ENCODE results near the gene PRRC2C.
"Not testable (repeated sequence)": the region's sequence is repeated elsewhere in the genome, so short reads cannot be mapped to it uniquely, and the experiment has no call there.

Gene PRRC2C

GRCh38 chr1:171590022-171590421 lies 104.7 kb downstream of the PRRC2C start:
- no peak for DNase-seq

- no peak for DNase-seq
These were observed 110.0 kb downstream of the PRRC2C start for GRCh38 chr1:171595324-171595723.

- no peak for DNase-seq
These were observed 110.8 kb downstream of the PRRC2C start for GRCh38 chr1:171596119-171596518.

- DNase-seq, result no peak
These were observed 111.4 kb downstream of the PRRC2C start for GRCh38 chr1:171596705-171597104.

- DNase-seq, result no peak
These were observed 111.9 kb downstream of the PRRC2C start for GRCh38 chr1:171597203-171597602.

GRCh38 chr1:171600310-171600709 lies 115.0 kb downstream of the PRRC2C start:
- not testable (repeated sequence) for DNase-seq

- no peak for DNase-seq
These were observed 115.5 kb downstream of the PRRC2C start for GRCh38 chr1:171600862-171601261.

GRCh38 chr1:171603042-171603441 lies 117.7 kb downstream of the PRRC2C start:
- DNase-seq, result not testable (repeated sequence)

GRCh38 chr1:171606402-171606941 lies 121.1 kb downstream of the PRRC2C start:
- DNase-seq, result no peak

- DNase-seq, result no peak
These were observed 125.1 kb downstream of the PRRC2C start for GRCh38 chr1:171610385-171610784.

- DNase-seq, result no peak
These were observed 126.0 kb downstream of the PRRC2C start for GRCh38 chr1:171611306-171611705.

GRCh38 chr1:171613282-171613681 lies 128.0 kb downstream of the PRRC2C start:
- no peak for DNase-seq

- DNase-seq, result not testable (repeated sequence)
These were observed 130.0 kb downstream of the PRRC2C start for GRCh38 chr1:171615122-171615906.

- DNase-seq, result no peak
These were observed 131.3 kb downstream of the PRRC2C start for GRCh38 chr1:171616586-171616985.

GRCh38 chr1:171622152-171622462 lies 136.8 kb downstream of the PRRC2C start, which contains the start of gene MYOCOS:
Gene MYOCOS (plus strand): TSS chr1:171622243. CDS start chr1:171623884, 1,641 bp downstream.
- DNase-seq, result no peak

GRCh38 chr1:171623651-171624331 lies 138.5 kb downstream of the PRRC2C start:
- DNase-seq, result no peak

GRCh38 chr1:171625225-171625624 lies 139.9 kb downstream of the PRRC2C start:
- no peak for DNase-seq

- no peak for DNase-seq
These were observed 141.7 kb downstream of the PRRC2C start for GRCh38 chr1:171627020-171627419.

GRCh38 chr1:171628225-171628624 lies 142.9 kb downstream of the PRRC2C start:
- DNase-seq, result no peak

- no peak for DNase-seq
These were observed 150.3 kb downstream of the PRRC2C start for GRCh38 chr1:171635661-171636060.

- DNase-seq, result no peak
These were observed 150.8 kb downstream of the PRRC2C start for GRCh38 chr1:171636141-171636540.

GRCh38 chr1:171637928-171638576 lies 152.7 kb downstream of the PRRC2C start:
- no peak for DNase-seq

GRCh38 chr1:171640225-171640624 lies 154.9 kb downstream of the PRRC2C start:
- no peak for DNase-seq

All from CD4-positive, alpha-beta T cell treated with Interleukin-15 for 1 hour (primary cell).